Measurements from ENCODE around the gene PIN1.

The PIN1 gene

GRCh38 chr19:9877780-9878510 lies 42.8 kb downstream of the PIN1 start:
- no peak for DNase-seq (ENCODE audit: low read depth)
- TF ChIP-seq, protein P1, sequence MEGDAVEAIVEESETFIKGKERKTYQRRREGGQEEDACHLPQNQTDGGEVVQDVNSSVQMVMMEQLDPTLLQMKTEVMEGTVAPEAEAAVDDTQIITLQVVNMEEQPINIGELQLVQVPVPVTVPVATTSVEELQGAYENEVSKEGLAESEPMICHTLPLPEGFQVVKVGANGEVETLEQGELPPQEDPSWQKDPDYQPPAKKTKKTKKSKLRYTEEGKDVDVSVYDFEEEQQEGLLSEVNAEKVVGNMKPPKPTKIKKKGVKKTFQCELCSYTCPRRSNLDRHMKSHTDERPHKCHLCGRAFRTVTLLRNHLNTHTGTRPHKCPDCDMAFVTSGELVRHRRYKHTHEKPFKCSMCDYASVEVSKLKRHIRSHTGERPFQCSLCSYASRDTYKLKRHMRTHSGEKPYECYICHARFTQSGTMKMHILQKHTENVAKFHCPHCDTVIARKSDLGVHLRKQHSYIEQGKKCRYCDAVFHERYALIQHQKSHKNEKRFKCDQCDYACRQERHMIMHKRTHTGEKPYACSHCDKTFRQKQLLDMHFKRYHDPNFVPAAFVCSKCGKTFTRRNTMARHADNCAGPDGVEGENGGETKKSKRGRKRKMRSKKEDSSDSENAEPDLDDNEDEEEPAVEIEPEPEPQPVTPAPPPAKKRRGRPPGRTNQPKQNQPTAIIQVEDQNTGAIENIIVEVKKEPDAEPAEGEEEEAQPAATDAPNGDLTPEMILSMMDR (IDR thresholded peaks at IDR 0.05; ENCODE audit: control insufficient read depth, insufficient read depth, low read depth, low read length, missing control alignments), result no peak
- no peak overlapping the region for H3K4me3 ChIP-seq (ENCODE audit: control insufficient read depth, low read depth, low read length)

GRCh38 chr19:9878511-9879196 lies 43.5 kb downstream of the PIN1 start:
- no peak for DNase-seq (ENCODE audit: low read depth)
- TF ChIP-seq, protein P1 (IDR thresholded peaks at IDR 0.05; ENCODE audit: control insufficient read depth, insufficient read depth, low read depth, low read length, missing control alignments), result no peak
- no peak overlapping the region for H3K4me3 ChIP-seq (ENCODE audit: control insufficient read depth, low read depth, low read length)

DNA sequence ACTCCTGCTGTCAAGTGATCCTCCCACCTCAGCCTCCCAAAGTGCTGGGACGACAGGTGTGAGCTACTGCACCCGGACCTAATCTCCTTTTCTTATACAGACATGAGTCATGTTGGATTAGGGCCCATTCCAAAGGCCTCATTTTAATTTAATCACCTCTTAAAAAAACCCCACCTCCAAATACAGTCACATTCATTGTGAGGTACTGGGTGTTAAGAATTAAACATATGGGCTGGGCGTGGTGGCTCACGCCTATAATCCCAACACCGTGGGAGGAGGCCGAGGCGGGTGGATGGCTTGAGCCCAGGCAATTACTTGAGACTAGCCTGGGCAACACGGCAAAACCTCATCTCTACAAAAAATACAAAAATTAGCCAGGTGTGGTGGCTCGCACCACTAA lies 46.6 kb downstream of the PIN1 start:
- H3K4me3 ChIP-seq (ENCODE audit: control insufficient read depth, low read depth, low read length), result no peak overlapping the region
- DNase-seq (ENCODE audit: low read depth), result no peak
- TF ChIP-seq, protein P1 (IDR thresholded peaks at IDR 0.05; ENCODE audit: control insufficient read depth, insufficient read depth, low read depth, low read length, missing control alignments), result no peak

DNA sequence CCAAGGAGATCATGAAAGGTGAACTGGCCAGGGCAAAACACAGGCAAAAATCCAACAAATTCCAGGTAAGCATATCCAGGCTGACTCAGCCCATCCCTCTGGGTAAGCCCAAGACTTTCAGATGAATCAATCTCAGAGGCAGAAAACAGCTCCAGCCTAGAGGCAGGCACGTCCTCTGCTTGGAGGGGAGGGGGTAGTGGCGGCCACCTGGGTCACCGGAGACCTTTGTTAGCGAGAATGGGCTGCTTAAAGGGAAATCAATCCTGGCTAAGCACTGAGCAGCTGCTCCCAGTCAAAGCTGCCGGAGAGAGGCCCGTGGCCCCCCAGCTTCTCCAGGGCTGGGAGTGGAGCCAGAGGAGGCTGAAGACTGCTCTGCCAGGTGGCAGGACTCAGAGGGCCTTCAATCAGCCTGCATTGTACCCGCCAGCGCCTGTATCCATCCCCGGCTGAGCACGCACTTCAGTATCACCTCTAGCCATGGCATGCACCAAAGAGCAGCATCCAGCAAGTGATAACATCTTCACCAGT lies 48.2 kb downstream of the PIN1 start:
- H3K4me3 ChIP-seq (ENCODE audit: control insufficient read depth, low read depth, low read length), result no peak overlapping the region
- TF ChIP-seq, protein P1 (IDR thresholded peaks at IDR 0.05; ENCODE audit: control insufficient read depth, insufficient read depth, low read depth, low read length, missing control alignments), result no peak
- no peak for DNase-seq (ENCODE audit: low read depth)

DNA sequence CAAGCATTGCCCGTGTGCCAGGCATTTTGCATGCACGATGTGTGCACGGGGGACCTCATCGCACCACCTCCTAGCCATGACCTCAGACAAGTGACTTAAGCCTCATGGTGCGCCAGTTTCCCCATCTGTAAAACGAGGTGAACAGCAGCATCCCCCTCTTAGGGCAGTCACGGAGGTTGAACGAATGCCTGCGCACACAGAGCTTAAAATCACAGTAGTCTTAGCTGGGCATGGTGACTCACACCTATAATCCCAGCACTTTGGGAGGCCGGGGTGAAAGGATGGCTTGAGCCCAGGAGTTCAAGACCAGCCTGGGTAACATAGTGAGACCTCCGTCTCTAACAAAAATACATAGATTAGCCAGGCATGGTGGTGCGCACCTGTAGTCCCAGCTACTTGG lies 48.6 kb downstream of the PIN1 start:
- TF ChIP-seq, protein P1 (IDR thresholded peaks at IDR 0.05; ENCODE audit: control insufficient read depth, insufficient read depth, low read depth, low read length, missing control alignments), result no peak
- no peak for DNase-seq (ENCODE audit: low read depth)
- no peak overlapping the region for H3K4me3 ChIP-seq (ENCODE audit: control insufficient read depth, low read depth, low read length)

DNA sequence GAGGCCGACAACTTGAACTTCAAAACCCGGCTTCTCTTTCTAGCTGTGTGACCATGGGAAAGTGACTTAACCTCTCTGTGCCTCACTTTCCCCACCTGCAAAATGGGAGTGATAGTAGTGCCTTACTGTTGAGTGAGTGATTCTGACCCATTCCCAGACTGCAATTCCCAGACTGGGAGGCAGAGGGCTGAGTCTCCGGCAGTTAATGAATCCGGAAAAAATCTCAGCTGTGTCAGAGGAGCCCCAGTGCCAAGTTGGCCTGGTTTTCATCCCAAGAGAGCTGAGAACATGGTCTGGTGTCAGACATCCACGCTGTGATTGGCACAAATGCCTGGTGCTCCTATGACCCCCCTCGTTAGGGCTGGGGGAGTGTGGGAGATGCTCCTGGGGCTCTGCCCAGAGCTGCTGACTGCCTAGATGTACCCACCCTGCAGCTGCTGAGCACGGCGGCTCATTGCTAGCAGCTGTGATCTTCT lies 50.0 kb downstream of the PIN1 start:
- H3K4me3 ChIP-seq (ENCODE audit: control insufficient read depth, low read depth, low read length), result no peak overlapping the region
- TF ChIP-seq, protein P1 (IDR thresholded peaks at IDR 0.05; ENCODE audit: control insufficient read depth, insufficient read depth, low read depth, low read length, missing control alignments), result peak; percentile 60
- no peak for DNase-seq (ENCODE audit: low read depth)
